ENCODE results near the gene GLDN. TPM values are rescaled to one million over a fixed set of nuclear protein-coding genes. Genes with fewer than 3 reads are reported as not detected.

Gene GLDN
- total RNA-seq, 4 donors from 2014 or later = 0.44 to 4.7 (median 0.75) TPM

- Histone ChIP-seq H3K4me3 (no peak overlapping the region), H3K27me3 (no peaks in the 10 kb centered on the region), H3K36me3 (no peaks in the 10 kb centered on the region), H3K4me1 (no peaks in the 10 kb centered on the region), H3K27ac (no peak overlapping the region), H3K9me3 (no peaks in the 10 kb centered on the region)
- in situ Hi-C loops (cut with MboI; ENCODE audit: low sequenced_read_pairs in 4 of 4) = no loop called here
- intact Hi-C loops (cut with DNase I; ENCODE audit: low total_unique reads) = no loop called here
- ATAC-seq = no peak
- DNase-seq = no peak
- TF ChIP-seq POLR2A (IDR thresholded peaks at IDR 0.05) = no peak
- no peak for TF ChIP-seq CTCF (IDR thresholded peaks at IDR 0.05 in 4 of 5, conservative IDR thresholded peaks at IDR 0.05 in 1 of 5)
These were observed 24.6 kb downstream of the GLDN start for GRCh38 chr15:51366071-51366470.

- in situ Hi-C loops (cut with MboI; ENCODE audit: low sequenced_read_pairs in 4 of 4) (no loop called here), intact Hi-C loops (cut with DNase I; ENCODE audit: low total_unique reads) (no loop called here)
- H3K9me3 ChIP-seq = no peaks in the 10 kb centered on the region
- TF ChIP-seq POLR2A (IDR thresholded peaks at IDR 0.05) = no peak
- no peak for TF ChIP-seq CTCF (IDR thresholded peaks at IDR 0.05 in 4 of 5, conservative IDR thresholded peaks at IDR 0.05 in 1 of 5)
- peak; percentile 30 to 34 for DNase-seq
- no peaks in the 10 kb centered on the region for H3K27me3 ChIP-seq
- no peaks in the 10 kb centered on the region for H3K4me1 ChIP-seq
- H3K36me3 ChIP-seq = no peaks in the 10 kb centered on the region
- H3K27ac ChIP-seq = no peak overlapping the region
- H3K4me3 ChIP-seq = no peak overlapping the region
- peak; percentile 63 to 73 for ATAC-seq
These were observed 25.5 kb downstream of the GLDN start for GRCh38 chr15:51366920-51367319.

GRCh38 chr15:51367322-51367976 lies 26.0 kb downstream of the GLDN start:
- TF ChIP-seq POLR2A (IDR thresholded peaks at IDR 0.05) (no peak), CTCF (IDR thresholded peaks at IDR 0.05 in 4 of 5, conservative IDR thresholded peaks at IDR 0.05 in 1 of 5) (no peak)
- no peak for DNase-seq
- in situ Hi-C loops (cut with MboI; ENCODE audit: low sequenced_read_pairs in 4 of 4) (no loop called here), intact Hi-C loops (cut with DNase I; ENCODE audit: low total_unique reads) (no loop called here)
- H3K27ac ChIP-seq = no peak overlapping the region
- ATAC-seq = no peak
- no peaks in the 10 kb centered on the region for H3K36me3 ChIP-seq
- no peaks in the 10 kb centered on the region for H3K27me3 ChIP-seq
- H3K4me3 ChIP-seq = no peak overlapping the region
- H3K4me1 ChIP-seq = no peaks in the 10 kb centered on the region
- H3K9me3 ChIP-seq = no peaks in the 10 kb centered on the region

GRCh38 chr15:51368307-51368706 lies 26.9 kb downstream of the GLDN start:
- Histone ChIP-seq H3K4me3 (no peak overlapping the region), H3K36me3 (no peaks in the 10 kb centered on the region), H3K4me1 (no peaks in the 10 kb centered on the region), H3K9me3 (no peaks in the 10 kb centered on the region), H3K27ac (no peak overlapping the region), H3K27me3 (no peaks in the 10 kb centered on the region)
- in situ Hi-C loops (cut with MboI; ENCODE audit: low sequenced_read_pairs in 4 of 4) = no loop called here
- no peak for DNase-seq
- TF ChIP-seq CTCF (IDR thresholded peaks at IDR 0.05 in 4 of 5, conservative IDR thresholded peaks at IDR 0.05 in 1 of 5) = no peak
- TF ChIP-seq POLR2A (IDR thresholded peaks at IDR 0.05) = no peak
- no peak for ATAC-seq
- intact Hi-C loops (cut with DNase I; ENCODE audit: low total_unique reads) = no loop called here
